ENCODE results near the gene VWA3A.

GRCh38 chr16:22124583-22125284, 32.4 kb downstream of the VWA3A start:
- TF ChIP-seq POLR2A (IDR thresholded peaks at IDR 0.05; ENCODE audit: control extremely low read depth in 1 of 2, low read depth in 2 of 2, low read length in 2 of 2) (no peak), CTCF (IDR thresholded peaks at IDR 0.05; ENCODE audit: control extremely low read depth in 1 of 3, insufficient read depth in 1 of 3, low read depth in 1 of 3, low read length in 3 of 3) (no peak), BACH1 (IDR thresholded peaks at IDR 0.05; ENCODE audit: low read length) (no peak), GTF2F1 (IDR thresholded peaks at IDR 0.05; ENCODE audit: borderline replicate concordance, low read depth, low read length) (no peak), CREB1 (IDR thresholded peaks at IDR 0.05) (no peak), CHD1 (IDR thresholded peaks at IDR 0.05; ENCODE audit: low read depth, low read length) (no peak), BRCA1 (IDR thresholded peaks at IDR 0.05; ENCODE audit: low read depth, low read length) (no peak), RFX5 (IDR thresholded peaks at IDR 0.05; ENCODE audit: borderline replicate concordance, low read depth, low read length) (no peak), NANOG (IDR thresholded peaks at IDR 0.05; ENCODE audit: insufficient read depth, low read depth, low read length, poor library complexity, severe bottlenecking) (no peak)
- TF ChIP-seq, protein P1, sequence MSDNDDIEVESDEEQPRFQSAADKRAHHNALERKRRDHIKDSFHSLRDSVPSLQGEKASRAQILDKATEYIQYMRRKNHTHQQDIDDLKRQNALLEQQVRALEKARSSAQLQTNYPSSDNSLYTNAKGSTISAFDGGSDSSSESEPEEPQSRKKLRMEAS (IDR thresholded peaks at IDR 0.05), result no peak

All from H1 (cell line).